ENCODE data around the gene NBEAL2. TPM values are rescaled to one million over a fixed set of nuclear protein-coding genes. Genes with fewer than 3 reads are reported as not detected.

NBEAL2 gene
- total RNA-seq, 1 experiment from 2014 or later, result 80.0 TPM

GRCh38 chr3:46978985-46979944 is at the start of gene NBEAL2 (continued):
- no peak for TF ChIP-seq ATF3 (CRISPR knock-in tag; conservative IDR thresholded peaks at IDR 0.05)
- no peak for TF ChIP-seq ZSCAN18 (CRISPR knock-in tag; IDR thresholded peaks at IDR 0.05)
- TF ChIP-seq MYBL2 (CRISPR knock-in tag; IDR thresholded peaks at IDR 0.05), result peak; percentile 55
- TF ChIP-seq STAT6 (CRISPR knock-in tag; conservative IDR thresholded peaks at IDR 0.05; ENCODE audit: low read depth), result no peak
- peak; percentile 10; the same call in 1 of the 2 replicates for TF ChIP-seq ZNF423 (CRISPR knock-in tag; IDR thresholded peaks at IDR 0.05)
- no peak for TF ChIP-seq ZNF532 (CRISPR knock-in tag; IDR thresholded peaks at IDR 0.05; ENCODE audit: borderline replicate concordance)
- TF ChIP-seq TCF7 (CRISPR knock-in tag; IDR thresholded peaks at IDR 0.05; ENCODE audit: low read depth), result 0 out of 2 replicates have a peak, but pooled peaks have one; percentile 31
- no peak for TF ChIP-seq PRDM15 (CRISPR knock-in tag; IDR thresholded peaks at IDR 0.05)
- no peak for TF ChIP-seq USF2 (CRISPR knock-in tag; IDR thresholded peaks at IDR 0.05)
- TF ChIP-seq FOXP1 (CRISPR knock-in tag; IDR thresholded peaks at IDR 0.05; ENCODE audit: borderline replicate concordance), result peak; percentile 64; the same call in 1 of the 2 replicates
- TF ChIP-seq ZNF671 (CRISPR knock-in tag; IDR thresholded peaks at IDR 0.05), result no peak; the same call in 1 of the 2 replicates
- TF ChIP-seq KAT7 (CRISPR knock-in tag; IDR thresholded peaks at IDR 0.05; ENCODE audit: borderline replicate concordance), result 0 out of 2 replicates have a peak, but pooled peaks have one; percentile 45
- peak; percentile 21; the same call in 1 of the 2 replicates for TF ChIP-seq FOXP4 (CRISPR knock-in tag; IDR thresholded peaks at IDR 0.05)
- no peak for TF ChIP-seq CBFB (CRISPR knock-in tag; IDR thresholded peaks at IDR 0.05; ENCODE audit: low read depth)
- peak; percentile 37; the same call in 1 of the 2 replicates for TF ChIP-seq SMAD3 (CRISPR knock-in tag; IDR thresholded peaks at IDR 0.05; ENCODE audit: borderline replicate concordance)
- no peak for TF ChIP-seq FOXJ3 (CRISPR knock-in tag; IDR thresholded peaks at IDR 0.05; ENCODE audit: borderline replicate concordance)
- TF ChIP-seq ZNF281 (CRISPR knock-in tag; IDR thresholded peaks at IDR 0.05), result no peak

Data from WTC11 (cell line).